WERI-Rb-1 (cell line): ENCODE data around the gene ACVR1C.
"Not testable (repeated sequence)": the region's sequence is repeated elsewhere in the genome, so short reads cannot be mapped to it uniquely, and the experiment has no call there.

ENCODE experiments used
- DNase-seq: peaks from one replicate; pipeline ENCODE4 v3.0.0-alpha.2; 2020
- H3K27ac ChIP-seq: fragments of 250-450 bp; sonication (Bioruptor Pico); 2 replicates; pipeline ENCODE4 v1.5.1; 2020; ENCODE audit warnings: mild to moderate bottlenecking, moderate library complexity
- H3K27me3 ChIP-seq: fragments of 250-450 bp; sonication (Bioruptor Pico); 2 replicates; pipeline ENCODE4 v1.5.1; 2021; ENCODE audit warnings: mild to moderate bottlenecking, low read depth, moderate library complexity; ENCODE audit not compliant: insufficient read depth, severe bottlenecking
- H3K36me3 ChIP-seq: fragments of 250-450 bp; sonication (Bioruptor Pico); 2 replicates; pipeline ENCODE4 v1.5.1; 2020; ENCODE audit warnings: mild to moderate bottlenecking, moderate library complexity
- H3K4me3 ChIP-seq: 2 replicates; pipeline ENCODE4 v1.5.1; 2011; ENCODE audit warnings: low read depth, mild to moderate bottlenecking, control low read depth, low read length
- H3K9me3 ChIP-seq: fragments of 250-450 bp; sonication (Bioruptor Pico); 2 replicates; pipeline ENCODE4 v1.5.1; 2021; ENCODE audit warnings: mild to moderate bottlenecking, moderate library complexity; ENCODE audit not compliant: severe bottlenecking
- TF ChIP-seq, protein P1 (sequence below): IDR thresholded peaks from 2 replicates; pipeline ENCODE4 v1.5.1; 2011; ENCODE audit warnings: low read depth, mild to moderate bottlenecking, control low read depth, inconsistent platforms, low read length

Gene ACVR1C

DNA sequence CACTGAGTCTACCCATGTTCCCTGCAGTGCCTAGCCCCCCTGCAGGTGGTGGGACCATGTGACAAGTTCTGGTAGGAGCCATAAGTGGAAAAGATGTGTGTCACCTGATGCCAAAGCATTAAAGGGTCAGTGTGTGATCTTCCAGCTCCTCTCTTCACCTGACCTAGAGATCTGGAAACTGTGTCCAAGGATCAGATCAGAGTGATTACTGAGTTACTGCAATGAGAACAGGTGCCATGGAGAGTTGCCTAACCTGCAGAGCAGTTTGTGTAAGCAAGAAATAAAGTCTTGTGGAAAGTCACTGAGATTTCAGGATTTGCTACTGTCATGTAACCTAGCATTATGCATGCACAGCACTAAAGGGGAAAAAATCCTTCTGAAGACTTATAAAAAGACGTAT lies 90.6 kb downstream of the ACVR1C start:
- TF ChIP-seq, protein P1, sequence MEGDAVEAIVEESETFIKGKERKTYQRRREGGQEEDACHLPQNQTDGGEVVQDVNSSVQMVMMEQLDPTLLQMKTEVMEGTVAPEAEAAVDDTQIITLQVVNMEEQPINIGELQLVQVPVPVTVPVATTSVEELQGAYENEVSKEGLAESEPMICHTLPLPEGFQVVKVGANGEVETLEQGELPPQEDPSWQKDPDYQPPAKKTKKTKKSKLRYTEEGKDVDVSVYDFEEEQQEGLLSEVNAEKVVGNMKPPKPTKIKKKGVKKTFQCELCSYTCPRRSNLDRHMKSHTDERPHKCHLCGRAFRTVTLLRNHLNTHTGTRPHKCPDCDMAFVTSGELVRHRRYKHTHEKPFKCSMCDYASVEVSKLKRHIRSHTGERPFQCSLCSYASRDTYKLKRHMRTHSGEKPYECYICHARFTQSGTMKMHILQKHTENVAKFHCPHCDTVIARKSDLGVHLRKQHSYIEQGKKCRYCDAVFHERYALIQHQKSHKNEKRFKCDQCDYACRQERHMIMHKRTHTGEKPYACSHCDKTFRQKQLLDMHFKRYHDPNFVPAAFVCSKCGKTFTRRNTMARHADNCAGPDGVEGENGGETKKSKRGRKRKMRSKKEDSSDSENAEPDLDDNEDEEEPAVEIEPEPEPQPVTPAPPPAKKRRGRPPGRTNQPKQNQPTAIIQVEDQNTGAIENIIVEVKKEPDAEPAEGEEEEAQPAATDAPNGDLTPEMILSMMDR: no peak
- Histone ChIP-seq H3K36me3 (no peaks in the 10 kb centered on the region), H3K9me3 (no peaks in the 10 kb centered on the region), H3K4me3 (no peak overlapping the region), H3K27me3 (no peaks in the 10 kb centered on the region), H3K27ac (no peak overlapping the region)
- DNase-seq: no peak

DNA sequence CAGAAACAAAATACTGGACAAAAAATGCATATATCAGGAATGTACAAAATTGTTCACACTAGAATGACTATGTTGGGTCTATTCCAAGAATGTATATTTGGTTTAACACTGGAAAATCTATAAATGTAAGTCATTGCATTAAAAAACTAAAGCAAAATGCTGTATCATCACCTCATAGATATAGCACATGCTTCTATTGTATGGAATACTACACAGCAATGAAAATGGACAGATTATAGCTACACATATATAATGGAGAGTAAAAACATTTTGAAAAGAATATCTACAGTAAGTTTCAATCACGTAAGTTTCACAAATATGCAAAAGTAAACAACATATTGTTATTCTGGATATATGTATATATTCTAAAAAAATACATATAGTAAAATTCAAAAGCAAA lies 91.8 kb downstream of the ACVR1C start:
- no peaks in the 10 kb centered on the region for H3K36me3 ChIP-seq
- no peak for DNase-seq
- TF ChIP-seq, protein P1: no peak
- no peaks in the 10 kb centered on the region for H3K9me3 ChIP-seq
- H3K4me3 ChIP-seq: no peak overlapping the region
- no peak overlapping the region for H3K27ac ChIP-seq
- no peaks in the 10 kb centered on the region for H3K27me3 ChIP-seq

DNA sequence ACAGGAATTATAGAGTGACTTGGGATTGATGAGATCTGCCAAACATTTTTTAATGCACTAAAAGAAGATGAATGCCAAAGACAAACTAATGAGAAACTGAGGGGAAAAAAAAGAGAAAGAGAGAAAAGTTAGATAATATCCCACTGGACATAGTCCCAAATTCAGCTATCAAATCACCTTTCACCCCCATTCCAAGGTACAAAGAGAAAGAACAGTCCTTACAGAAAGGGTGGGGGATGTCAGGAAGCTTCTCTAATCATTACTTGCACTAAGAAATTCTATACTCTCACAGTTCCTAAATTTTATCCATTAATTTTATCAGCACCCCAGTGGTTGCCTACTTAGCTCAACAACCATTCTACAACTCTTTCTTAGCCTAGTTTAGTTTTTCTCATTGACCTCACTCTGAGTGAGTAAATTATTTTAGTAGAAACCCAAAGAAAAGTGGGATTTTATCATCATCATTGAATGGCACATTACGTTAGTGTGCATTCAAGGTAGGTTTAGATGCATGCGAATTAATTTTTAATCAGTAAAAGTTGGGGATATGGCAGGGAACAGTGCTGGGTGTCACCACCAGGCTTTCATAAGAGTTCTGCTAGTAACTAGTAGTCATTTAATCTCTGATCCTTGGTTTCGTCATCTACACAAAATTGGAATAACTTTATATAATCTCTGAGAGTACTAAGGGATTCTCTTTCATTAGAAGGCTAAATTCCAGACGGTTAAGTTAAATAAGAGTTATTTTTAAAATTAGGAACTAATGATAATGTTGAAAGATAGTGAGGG lies 99.5 kb downstream of the ACVR1C start:
- Histone ChIP-seq H3K4me3 (no peak overlapping the region), H3K27me3 (no peaks in the 10 kb centered on the region), H3K27ac (no peak overlapping the region), H3K9me3 (no peaks in the 10 kb centered on the region), H3K36me3 (no peaks in the 10 kb centered on the region)
- DNase-seq: no peak
- TF ChIP-seq, protein P1: no peak

DNA sequence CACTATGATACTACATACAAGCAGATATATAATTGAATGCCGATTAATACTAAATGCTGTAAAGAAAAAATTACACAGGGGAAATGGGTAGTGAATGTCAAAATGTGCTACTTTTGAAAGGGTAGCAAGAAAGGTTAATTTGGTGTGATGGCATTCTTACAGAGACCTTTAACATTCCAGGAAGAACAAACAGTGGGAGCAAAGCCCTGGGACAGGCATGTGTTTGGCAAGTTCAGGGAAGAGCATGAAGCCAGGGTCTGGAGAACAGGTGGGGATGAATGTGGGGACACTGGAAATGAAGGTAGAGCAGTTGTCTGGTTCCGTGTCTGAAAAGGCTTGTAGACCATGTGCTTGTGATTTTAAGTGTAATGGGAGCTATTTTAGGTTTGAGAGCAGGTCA lies 102.6 kb downstream of the ACVR1C start:
- Histone ChIP-seq H3K36me3 (no peaks in the 10 kb centered on the region), H3K4me3 (no peak overlapping the region), H3K27ac (no peak overlapping the region), H3K9me3 (no peaks in the 10 kb centered on the region), H3K27me3 (no peaks in the 10 kb centered on the region)
- DNase-seq: no peak
- TF ChIP-seq, protein P1: no peak

DNA sequence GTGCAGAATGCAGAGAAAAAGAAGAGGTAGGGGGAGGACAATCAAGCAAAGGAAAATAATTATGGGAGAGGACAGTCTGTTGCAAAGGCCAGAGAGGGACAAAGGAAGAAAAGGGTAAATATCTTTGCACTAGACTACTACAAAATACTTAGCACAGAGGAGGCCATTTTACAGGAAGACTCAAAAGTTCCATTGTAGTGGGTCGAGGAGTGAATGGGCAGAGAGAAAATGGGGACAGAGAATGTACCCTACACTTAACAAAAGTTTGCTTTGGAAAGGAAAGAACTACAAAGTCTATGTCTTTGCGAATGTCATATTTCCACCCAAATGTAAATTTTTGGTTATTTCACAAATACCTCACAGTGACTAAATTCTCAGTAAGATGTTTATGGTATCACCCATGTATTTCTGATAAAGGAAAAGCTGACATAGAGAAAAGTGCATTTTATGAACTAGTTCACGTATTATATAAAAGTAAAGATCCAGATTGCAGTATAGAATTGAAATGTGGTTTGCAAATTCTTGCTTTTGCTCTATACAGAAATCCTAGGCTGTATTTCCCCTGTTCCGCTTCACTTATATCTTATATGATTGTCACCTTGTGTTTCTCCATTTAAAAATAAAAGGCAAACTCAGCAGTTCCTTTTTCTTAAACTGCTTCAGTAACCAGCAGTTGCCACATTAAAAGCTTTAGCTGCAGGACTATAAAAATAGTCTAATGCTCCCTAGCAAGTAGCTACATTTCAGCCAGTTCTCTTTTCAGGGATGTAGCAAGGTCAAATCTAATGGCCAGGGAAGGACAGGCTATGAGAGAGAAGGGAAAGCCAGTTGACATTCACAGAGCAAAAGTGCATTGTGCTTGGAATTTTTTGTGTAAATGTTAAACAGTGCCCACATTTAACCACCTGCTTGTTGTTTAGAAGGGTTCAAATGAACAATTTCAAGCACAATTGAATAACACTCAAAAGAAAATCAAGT lies 105.1 kb downstream of the ACVR1C start:
- Histone ChIP-seq H3K27ac (no peak overlapping the region), H3K36me3 (no peaks in the 10 kb centered on the region), H3K27me3 (no peaks in the 10 kb centered on the region), H3K9me3 (no peaks in the 10 kb centered on the region), H3K4me3 (no peak overlapping the region)
- TF ChIP-seq, protein P1: no peak
- no peak for DNase-seq

DNA sequence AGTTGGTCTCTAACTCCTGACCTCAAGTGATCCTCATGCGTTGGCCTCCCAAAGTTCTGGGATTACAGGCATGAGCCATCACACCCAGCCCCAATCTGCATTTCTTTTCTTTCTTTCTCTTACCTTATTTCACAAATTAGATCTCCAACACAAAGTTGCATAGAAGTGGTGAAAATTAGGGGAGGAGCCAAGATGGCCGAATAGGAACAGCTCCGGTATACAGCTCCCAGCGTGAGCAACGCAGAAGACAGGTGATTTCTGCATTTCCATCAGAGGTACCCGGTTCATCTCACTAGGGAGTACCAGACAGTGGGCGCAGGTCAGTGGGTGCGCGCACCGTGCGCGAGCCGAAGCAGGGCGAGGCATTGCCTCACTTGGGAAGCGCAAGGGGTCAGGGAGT lies 113.7 kb downstream of the ACVR1C start:
- not testable (repeated sequence) for H3K36me3 ChIP-seq, H3K4me3 ChIP-seq, H3K27me3 ChIP-seq, H3K27ac ChIP-seq, DNase-seq, H3K9me3 ChIP-seq
